ENCODE results near the gene ABLIM1. TPM values are rescaled to one million over a fixed set of nuclear protein-coding genes. Genes with fewer than 3 reads are reported as not detected.

Gene ABLIM1
- total RNA-seq, 1 experiment from 2014 or later: 274 TPM

GRCh38 chr10:114577133-114577532 lies 80.9 kb downstream of the ABLIM1 start:
- BruUV-seq (replicated peaks): no TSS peak
- no peak for DNase-seq (ENCODE audit: low read depth, low spot score)
- intact Hi-C loops (cut with micrococcal nuclease; ENCODE audit: unreplicated experiment): no loop called here
- ChIA-PET POLR2A (no interaction called here), CTCF (no interaction called here)
- Histone ChIP-seq H3K36me3 (ENCODE audit: control insufficient read depth, insufficient read depth, low read length) (peaks cover under 1% of the 10 kb centered on the region), H3K4me1 (ENCODE audit: control insufficient read depth, insufficient read depth, low read length) (peaks cover 24% of the 10 kb centered on the region), H3K4me3 (ENCODE audit: low read depth in 2 of 2, low read length in 2 of 2) (no peak overlapping the region), H3K9me3 (ENCODE audit: control insufficient read depth, insufficient read depth, low read depth, low read length) (no peaks in the 10 kb centered on the region), H3K27me3 (ENCODE audit: control insufficient read depth, insufficient read depth, low read length) (no peaks in the 10 kb centered on the region), H3K27ac (ENCODE audit: low read length) (peak overlapping the region; percentile 14; the same call in 1 of the 2 replicates)
- no peak for TF ChIP-seq REST (IDR thresholded peaks at IDR 0.05; ENCODE audit: insufficient read depth in 1 of 2, low read depth in 2 of 2, low read length in 1 of 2)
- TF ChIP-seq SIN3A (IDR thresholded peaks at IDR 0.05; ENCODE audit: borderline replicate concordance, insufficient read depth, low read depth, low read length): no peak
- no peak for TF ChIP-seq POLR2AphosphoS5 (IDR thresholded peaks at IDR 0.05; ENCODE audit: low read depth, low read length)
- TF ChIP-seq CTCF (IDR thresholded peaks at IDR 0.05): no peak
- TF ChIP-seq TCF7L2 (IDR thresholded peaks at IDR 0.05; ENCODE audit: low read depth, low read length): no peak
- no peak for ATAC-seq
- in situ Hi-C loops (cut with HindIII; ENCODE audit: low pct_unique_long_range_greater_than_20kb, low sequenced_read_pairs): no loop called here

- H3K9me3 ChIP-seq (ENCODE audit: control insufficient read depth, insufficient read depth, low read depth, low read length): no peaks in the 10 kb centered on the region
- ATAC-seq (no peak), DNase-seq (ENCODE audit: low read depth, low spot score) (no peak)
- ChIA-PET CTCF (no interaction called here), POLR2A (no interaction called here)
- BruUV-seq (replicated peaks): no TSS peak
- in situ Hi-C loops (cut with HindIII; ENCODE audit: low pct_unique_long_range_greater_than_20kb, low sequenced_read_pairs) (no loop called here), intact Hi-C loops (cut with micrococcal nuclease; ENCODE audit: unreplicated experiment) (no loop called here)
- H3K4me1 ChIP-seq (ENCODE audit: control insufficient read depth, insufficient read depth, low read length): peaks cover 28% of the 10 kb centered on the region
- TF ChIP-seq CTCF (IDR thresholded peaks at IDR 0.05) (no peak), SIN3A (IDR thresholded peaks at IDR 0.05; ENCODE audit: borderline replicate concordance, insufficient read depth, low read depth, low read length) (no peak), POLR2AphosphoS5 (IDR thresholded peaks at IDR 0.05; ENCODE audit: low read depth, low read length) (no peak), TCF7L2 (IDR thresholded peaks at IDR 0.05; ENCODE audit: low read depth, low read length) (no peak), REST (IDR thresholded peaks at IDR 0.05; ENCODE audit: insufficient read depth in 1 of 2, low read depth in 2 of 2, low read length in 1 of 2) (no peak)
- H3K27me3 ChIP-seq (ENCODE audit: control insufficient read depth, insufficient read depth, low read length): no peaks in the 10 kb centered on the region
- no peak overlapping the region for H3K4me3 ChIP-seq (ENCODE audit: low read depth in 2 of 2, low read length in 2 of 2)
- H3K36me3 ChIP-seq (ENCODE audit: control insufficient read depth, insufficient read depth, low read length): peaks cover 4% of the 10 kb centered on the region
- peak overlapping the region; percentile 14; the same call in 1 of the 2 replicates for H3K27ac ChIP-seq (ENCODE audit: low read length)
These were observed 81.4 kb downstream of the ABLIM1 start for GRCh38 chr10:114576716-114577115.

Data from Panc1 (cell line).